ENCODE results near the gene NOS3. TPM values are rescaled to one million over a fixed set of nuclear protein-coding genes. Genes with fewer than 3 reads are reported as not detected.

Gene NOS3
- total RNA-seq, 6 donors from 2014 or later = 3.1 to 95.3 (median 16.2) TPM

GRCh38 chr7:150955519-150956394 lies 35.1 kb upstream of the NOS3 start:
- DNase-seq (peak in 1 of 2 donors; percentile 84), ATAC-seq (ENCODE audit: low FRiP score in 2 of 2) (peak in 1 of 2 donors; percentile 24)
- H3K9me3 ChIP-seq = no peaks in the 10 kb centered on the region
- peak overlapping the region in 2 of 4 donors; percentile 16 to 27 for H3K4me3 ChIP-seq
- TF ChIP-seq CTCF (IDR thresholded peaks at IDR 0.05) (peak in 1 of 6 experiments; percentile 9), POLR2A (IDR thresholded peaks at IDR 0.05) (no peak)
- no peak overlapping the region for H3K27ac ChIP-seq
- H3K27me3 ChIP-seq = peaks cover 0 to 19% (median 2%) of the 10 kb centered on the region in 4 donors
- H3K4me1 ChIP-seq = peaks cover 5 to 20% (median 6%) of the 10 kb centered on the region in 4 donors
- 27 to 46% methylated on average over 6 to 14 of the region's 38 CpGs for WGBS, 2 donors
- H3K36me3 ChIP-seq = no peaks in the 10 kb centered on the region

- no peaks in the 10 kb centered on the region for H3K9me3 ChIP-seq
- no peak overlapping the region for H3K27ac ChIP-seq
- ATAC-seq (ENCODE audit: low FRiP score in 2 of 2) (no peak), DNase-seq (no peak)
- 90 to 95% methylated on average over 9 of the region's 9 CpGs for WGBS, 2 donors
- H3K4me3 ChIP-seq = no peak overlapping the region
- no peak for TF ChIP-seq POLR2AphosphoS5 (IDR thresholded peaks at IDR 0.05)
- no peak for TF ChIP-seq CTCF (IDR thresholded peaks at IDR 0.05)
- TF ChIP-seq POLR2A (IDR thresholded peaks at IDR 0.05) = no peak
- TF ChIP-seq EP300 (IDR thresholded peaks at IDR 0.05) = no peak
- peaks cover 0 to 22% (median 2%) of the 10 kb centered on the region in 4 donors for H3K27me3 ChIP-seq
- no peaks in the 10 kb centered on the region for H3K36me3 ChIP-seq
- peaks cover 5 to 24% (median 6%) of the 10 kb centered on the region in 4 donors for H3K4me1 ChIP-seq
These were observed 34.3 kb upstream of the NOS3 start for GRCh38 chr7:150956395-150957132.

- H3K27ac ChIP-seq = no peak overlapping the region
- H3K4me3 ChIP-seq = no peak overlapping the region
- WGBS, 2 donors = 83 to 86% methylated on average over 24 to 25 of the region's 26 CpGs
- peak in 1 of 2 donors; percentile 72 for DNase-seq
- TF ChIP-seq EP300 (IDR thresholded peaks at IDR 0.05) = no peak
- no peak for TF ChIP-seq POLR2A (IDR thresholded peaks at IDR 0.05)
- no peak for TF ChIP-seq CTCF (IDR thresholded peaks at IDR 0.05)
- no peak for TF ChIP-seq POLR2AphosphoS5 (IDR thresholded peaks at IDR 0.05)
- H3K4me1 ChIP-seq = peaks cover 5 to 30% (median 8%) of the 10 kb centered on the region in 4 donors
- no peak for ATAC-seq (ENCODE audit: low FRiP score in 2 of 2)
- peaks cover 0 to 22% (median 2%) of the 10 kb centered on the region in 4 donors for H3K27me3 ChIP-seq
- H3K36me3 ChIP-seq = no peaks in the 10 kb centered on the region
- H3K9me3 ChIP-seq = no peaks in the 10 kb centered on the region
These were observed 33.4 kb upstream of the NOS3 start for GRCh38 chr7:150957133-150958020.

GRCh38 chr7:150958062-150958552 lies 32.7 kb upstream of the NOS3 start:
- TF ChIP-seq POLR2AphosphoS5 (IDR thresholded peaks at IDR 0.05) (no peak), POLR2A (IDR thresholded peaks at IDR 0.05) (no peak), EP300 (IDR thresholded peaks at IDR 0.05) (no peak), CTCF (IDR thresholded peaks at IDR 0.05) (no peak)
- Histone ChIP-seq H3K4me1 (peaks cover 5 to 36% (median 10%) of the 10 kb centered on the region in 4 donors), H3K9me3 (no peaks in the 10 kb centered on the region), H3K4me3 (no peak overlapping the region), H3K27me3 (peaks cover 0 to 22% (median 2%) of the 10 kb centered on the region in 4 donors), H3K27ac (no peak overlapping the region), H3K36me3 (no peaks in the 10 kb centered on the region)
- WGBS, 2 donors = 22 to 45% methylated on average over 6 to 49 of the region's 74 CpGs
- DNase-seq (peak in 1 of 2 donors; percentile 85), ATAC-seq (ENCODE audit: low FRiP score in 2 of 2) (no peak)
